ENCODE data around the gene DCAF15. TPM values are rescaled to one million over a fixed set of nuclear protein-coding genes. Genes with fewer than 3 reads are reported as not detected.

The DCAF15 gene
- total and polyA plus RNA-seq, 2 experiments from 2014 or later: 39.5 to 81.3 TPM

- Mint-ChIP-seq H3K9me3 (peaks cover 3% of the 10 kb centered on the region; the same call in 1 of the 3 replicates), H3K4me3 (no peak overlapping the region), H3K4me1 (peaks cover 5% of the 10 kb centered on the region), H3K36me3 (ENCODE audit: low read depth) (no peaks in the 10 kb centered on the region), H3K27me3 (ENCODE audit: insufficient read depth, low read depth, poor library complexity) (peaks cover 5% of the 10 kb centered on the region), H3K27ac (no peak overlapping the region)
- H3K27me3 ChIP-seq (ENCODE audit: insufficient read depth): no peaks in the 10 kb centered on the region
- H4K20me1 ChIP-seq (replicated peaks; ENCODE audit: insufficient read depth): no peaks in the 10 kb centered on the region
- no peak for TF ChIP-seq STAT1 (IDR thresholded peaks at IDR 0.05; ENCODE audit: unreplicated experiment)
- no peak overlapping the region for H3K4me2 ChIP-seq
- H3K9me2 ChIP-seq (ENCODE audit: insufficient read depth): no peaks in the 10 kb centered on the region
- H3K36me3 ChIP-seq (ENCODE audit: insufficient read depth): no peaks in the 10 kb centered on the region
- no peak overlapping the region for H2AFZ ChIP-seq
- ATAC-seq (no peak), DNase-seq (ENCODE audit: low spot score) (no peak)
- H3F3A ChIP-seq (replicated peaks; ENCODE audit: low read depth): no peaks in the 10 kb centered on the region
- H3K4me1 ChIP-seq (ENCODE audit: insufficient read depth): peaks cover 5% of the 10 kb centered on the region; the same call in 1 of the 2 replicates
- no peak overlapping the region for H3K27ac ChIP-seq (ENCODE audit: low read depth)
- H3K4me3 ChIP-seq: no peak overlapping the region
- no peaks in the 10 kb centered on the region for H3K79me2 ChIP-seq (replicated peaks; ENCODE audit: insufficient read depth)
Observed at GRCh38 chr19:13942023-13942684, 10.2 kb upstream of the DCAF15 start.

DNA sequence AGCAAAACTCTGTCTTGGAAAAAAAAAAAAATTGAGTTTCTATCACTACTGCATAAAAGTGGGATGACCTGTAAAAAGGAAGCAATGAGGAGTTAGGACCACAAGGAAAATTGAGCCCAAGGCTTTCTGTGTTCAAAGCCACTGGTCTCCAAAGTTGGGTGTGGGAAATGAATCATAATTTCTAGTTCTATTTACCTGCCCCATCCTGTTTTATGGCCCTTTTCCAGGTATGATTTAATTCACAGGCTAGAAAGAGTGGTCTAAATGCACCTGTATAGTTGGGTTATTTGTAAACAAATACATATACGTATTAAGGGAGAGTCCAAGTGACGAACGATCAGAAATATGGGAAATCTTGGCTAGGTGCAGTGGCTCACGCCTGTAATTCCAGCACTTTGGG is 5.9 kb upstream of the DCAF15 start:
- no peaks in the 10 kb centered on the region for H3K36me3 Mint-ChIP-seq (ENCODE audit: low read depth)
- Histone ChIP-seq H4K20me1 (replicated peaks; ENCODE audit: insufficient read depth) (no peaks in the 10 kb centered on the region), H3K4me2 (no peak overlapping the region), H3K9me2 (ENCODE audit: insufficient read depth) (no peaks in the 10 kb centered on the region), H3K4me3 (no peak overlapping the region), H3F3A (replicated peaks; ENCODE audit: low read depth) (no peaks in the 10 kb centered on the region), H3K27ac (ENCODE audit: low read depth) (no peak overlapping the region), H3K27me3 (ENCODE audit: insufficient read depth) (no peaks in the 10 kb centered on the region), H2AFZ (no peak overlapping the region), H3K4me1 (ENCODE audit: insufficient read depth) (no peaks in the 10 kb centered on the region), H3K79me2 (replicated peaks; ENCODE audit: insufficient read depth) (no peaks in the 10 kb centered on the region), H3K36me3 (ENCODE audit: insufficient read depth) (no peaks in the 10 kb centered on the region)
- H3K4me3 Mint-ChIP-seq: no peak overlapping the region
- peaks cover 3% of the 10 kb centered on the region; the same call in 2 of the 3 replicates for H3K9me3 Mint-ChIP-seq
- H3K27ac Mint-ChIP-seq: no peak overlapping the region
- DNase-seq (ENCODE audit: low spot score) (no peak), ATAC-seq (no peak)
- TF ChIP-seq ZNF114 (CRISPR knock-in tag; IDR thresholded peaks at IDR 0.05): no peak
- H3K4me1 Mint-ChIP-seq: no peaks in the 10 kb centered on the region
- peaks cover 3% of the 10 kb centered on the region for H3K27me3 Mint-ChIP-seq (ENCODE audit: insufficient read depth, low read depth, poor library complexity)

- H3K27me3 Mint-ChIP-seq (ENCODE audit: insufficient read depth, low read depth, poor library complexity): no peaks in the 10 kb centered on the region
- no peak overlapping the region for H3K4me3 Mint-ChIP-seq
- Histone ChIP-seq H3K4me3 (no peak overlapping the region), H3K9me2 (ENCODE audit: insufficient read depth) (no peaks in the 10 kb centered on the region), H2AFZ (no peak overlapping the region), H3K36me3 (ENCODE audit: insufficient read depth) (peaks cover 7% of the 10 kb centered on the region; the same call in 1 of the 2 replicates), H3K79me2 (replicated peaks; ENCODE audit: insufficient read depth) (peaks cover 17% of the 10 kb centered on the region), H3F3A (replicated peaks; ENCODE audit: low read depth) (no peaks in the 10 kb centered on the region), H3K27me3 (ENCODE audit: insufficient read depth) (no peaks in the 10 kb centered on the region), H4K20me1 (replicated peaks; ENCODE audit: insufficient read depth) (peaks cover 4% of the 10 kb centered on the region; the same call in 1 of the 2 replicates), H3K27ac (ENCODE audit: low read depth) (no peak overlapping the region), H3K4me2 (no peak overlapping the region), H3K4me1 (ENCODE audit: insufficient read depth) (peaks cover 8% of the 10 kb centered on the region; the same call in 1 of the 2 replicates)
- ATAC-seq: no peak
- no peak for DNase-seq (ENCODE audit: low spot score)
- peaks cover 9% of the 10 kb centered on the region for H3K4me1 Mint-ChIP-seq
- no peak overlapping the region for H3K27ac Mint-ChIP-seq
- no peak for TF ChIP-seq POLR2AphosphoS5 (IDR thresholded peaks at IDR 0.05; ENCODE audit: low read depth)
- H3K36me3 Mint-ChIP-seq (ENCODE audit: low read depth): peaks cover 14% of the 10 kb centered on the region; the same call in 2 of the 3 replicates
- H3K9me3 Mint-ChIP-seq: no peaks in the 10 kb centered on the region; the same call in 2 of the 3 replicates
Observed at GRCh38 chr19:13951043-13951442, 1.3 kb upstream of the DCAF15 start.

DNA sequence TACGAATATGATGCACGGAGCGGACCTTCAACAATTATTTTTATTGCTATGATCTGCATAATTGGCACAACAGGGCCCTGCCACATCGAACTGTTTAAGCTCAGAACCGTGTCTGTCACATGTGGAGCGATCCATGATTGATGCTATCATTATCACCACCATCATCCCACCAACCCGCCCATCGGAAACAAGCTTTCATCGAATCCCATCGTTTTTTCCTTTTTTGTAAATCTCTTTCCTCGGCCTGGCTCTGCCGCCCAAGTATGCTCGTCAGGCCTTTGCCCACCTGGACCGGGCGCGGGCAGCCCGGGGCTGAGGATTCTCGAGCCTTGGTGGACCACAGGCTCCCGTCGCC is 533 bp upstream of the DCAF15 start:
- no peaks in the 10 kb centered on the region for H3K9me2 ChIP-seq (ENCODE audit: insufficient read depth)
- Mint-ChIP-seq H3K4me1 (peaks cover 9% of the 10 kb centered on the region), H3K27ac (no peak overlapping the region), H3K27me3 (ENCODE audit: insufficient read depth, low read depth, poor library complexity) (no peaks in the 10 kb centered on the region), H3K4me3 (peak overlapping the region; percentile 92), H3K36me3 (ENCODE audit: low read depth) (peaks cover 20% of the 10 kb centered on the region), H3K9me3 (no peaks in the 10 kb centered on the region; the same call in 2 of the 3 replicates)
- no peak for TF ChIP-seq ZNF331 (CRISPR knock-in tag; IDR thresholded peaks at IDR 0.05; ENCODE audit: low read depth)
- TF ChIP-seq EZH2 (IDR thresholded peaks at IDR 0.05; ENCODE audit: low read depth, unreplicated experiment): no peak
- TF ChIP-seq EZH2phosphoT487 (IDR thresholded peaks at IDR 0.05; ENCODE audit: unreplicated experiment): no peak
- no peak for TF ChIP-seq STAT1 (IDR thresholded peaks at IDR 0.05; ENCODE audit: unreplicated experiment)
- TF ChIP-seq, protein P1, sequence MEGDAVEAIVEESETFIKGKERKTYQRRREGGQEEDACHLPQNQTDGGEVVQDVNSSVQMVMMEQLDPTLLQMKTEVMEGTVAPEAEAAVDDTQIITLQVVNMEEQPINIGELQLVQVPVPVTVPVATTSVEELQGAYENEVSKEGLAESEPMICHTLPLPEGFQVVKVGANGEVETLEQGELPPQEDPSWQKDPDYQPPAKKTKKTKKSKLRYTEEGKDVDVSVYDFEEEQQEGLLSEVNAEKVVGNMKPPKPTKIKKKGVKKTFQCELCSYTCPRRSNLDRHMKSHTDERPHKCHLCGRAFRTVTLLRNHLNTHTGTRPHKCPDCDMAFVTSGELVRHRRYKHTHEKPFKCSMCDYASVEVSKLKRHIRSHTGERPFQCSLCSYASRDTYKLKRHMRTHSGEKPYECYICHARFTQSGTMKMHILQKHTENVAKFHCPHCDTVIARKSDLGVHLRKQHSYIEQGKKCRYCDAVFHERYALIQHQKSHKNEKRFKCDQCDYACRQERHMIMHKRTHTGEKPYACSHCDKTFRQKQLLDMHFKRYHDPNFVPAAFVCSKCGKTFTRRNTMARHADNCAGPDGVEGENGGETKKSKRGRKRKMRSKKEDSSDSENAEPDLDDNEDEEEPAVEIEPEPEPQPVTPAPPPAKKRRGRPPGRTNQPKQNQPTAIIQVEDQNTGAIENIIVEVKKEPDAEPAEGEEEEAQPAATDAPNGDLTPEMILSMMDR (conservative IDR thresholded peaks at IDR 0.05; ENCODE audit: low read depth in 2 of 2): no peak
- TF ChIP-seq NANOG (IDR thresholded peaks at IDR 0.05; ENCODE audit: borderline replicate concordance): no peak
- peak overlapping the region; percentile 54 for H3K4me3 ChIP-seq
- ATAC-seq (no peak), DNase-seq (ENCODE audit: low spot score) (no peak)
- peaks cover 5% of the 10 kb centered on the region; the same call in 1 of the 2 replicates for H4K20me1 ChIP-seq (replicated peaks; ENCODE audit: insufficient read depth)
- H3K27me3 ChIP-seq (ENCODE audit: insufficient read depth): no peaks in the 10 kb centered on the region
- H3K36me3 ChIP-seq (ENCODE audit: insufficient read depth): peaks cover 10% of the 10 kb centered on the region; the same call in 1 of the 2 replicates
- no peak overlapping the region for H3K27ac ChIP-seq (ENCODE audit: low read depth)
- H3K79me2 ChIP-seq (replicated peaks; ENCODE audit: insufficient read depth): peaks cover 17% of the 10 kb centered on the region
- peaks cover 8% of the 10 kb centered on the region; the same call in 1 of the 2 replicates for H3K4me1 ChIP-seq (ENCODE audit: insufficient read depth)
- H2AFZ ChIP-seq: peak overlapping the region; percentile 48; the same call in 1 of the 2 replicates
- peak overlapping the region; percentile 73 for H3K4me2 ChIP-seq
- 0 out of 2 replicates have a peak, but pooled peaks cover under 1% of the 10 kb centered on the region for H3F3A ChIP-seq (replicated peaks; ENCODE audit: low read depth)

All from GM23338 (cell line).